Uterus (tissue), 2 donors: ENCODE measurements around the gene STIM2.

Experiments
- POLR2A ChIP-seq, 2 donors: fragments of 450-650 bp; IDR thresholded peaks; one replicate each; pipeline ENCODE4 v1.6.1; 2016; ENCODE audit warnings: antibody characterized with exemption in 2 of 2, mild to moderate bottlenecking in 1 of 2, moderate library complexity in 1 of 2
- TF ChIP-seq, protein P1 (sequence below), 4 experiments: fragments of 200-600 bp in 2 of 4; fragments of 450-650 bp in 2 of 4; sonication (generic) in 2 of 4; IDR thresholded peaks; one replicate each; pipeline ENCODE4 v1.5.1; 2016 to 2019; ENCODE audit warnings: antibody characterized with exemption in 4 of 4, mild to moderate bottlenecking in 2 of 4, moderate library complexity in 1 of 4

DNA sequence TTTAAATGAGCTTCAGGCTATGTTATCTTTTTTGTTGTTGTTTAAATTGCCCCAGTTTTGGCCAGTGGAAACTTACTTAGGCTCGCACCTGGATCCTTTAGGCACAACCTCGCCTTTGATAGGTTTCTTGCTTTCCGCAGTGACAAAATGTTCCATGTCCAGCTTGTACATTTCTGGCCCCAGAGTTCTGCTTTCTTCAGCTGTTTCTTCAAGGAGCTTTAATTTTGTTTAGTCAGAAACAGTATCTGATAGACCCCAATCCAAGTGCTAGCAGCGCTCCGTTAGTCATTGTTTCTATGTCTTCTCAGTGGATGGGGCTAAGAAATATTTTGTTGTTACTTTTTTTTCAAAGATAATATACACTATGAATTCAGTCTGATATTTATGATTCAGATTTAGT, 82.8 kb downstream of the STIM2 start:
- TF ChIP-seq, protein P1, sequence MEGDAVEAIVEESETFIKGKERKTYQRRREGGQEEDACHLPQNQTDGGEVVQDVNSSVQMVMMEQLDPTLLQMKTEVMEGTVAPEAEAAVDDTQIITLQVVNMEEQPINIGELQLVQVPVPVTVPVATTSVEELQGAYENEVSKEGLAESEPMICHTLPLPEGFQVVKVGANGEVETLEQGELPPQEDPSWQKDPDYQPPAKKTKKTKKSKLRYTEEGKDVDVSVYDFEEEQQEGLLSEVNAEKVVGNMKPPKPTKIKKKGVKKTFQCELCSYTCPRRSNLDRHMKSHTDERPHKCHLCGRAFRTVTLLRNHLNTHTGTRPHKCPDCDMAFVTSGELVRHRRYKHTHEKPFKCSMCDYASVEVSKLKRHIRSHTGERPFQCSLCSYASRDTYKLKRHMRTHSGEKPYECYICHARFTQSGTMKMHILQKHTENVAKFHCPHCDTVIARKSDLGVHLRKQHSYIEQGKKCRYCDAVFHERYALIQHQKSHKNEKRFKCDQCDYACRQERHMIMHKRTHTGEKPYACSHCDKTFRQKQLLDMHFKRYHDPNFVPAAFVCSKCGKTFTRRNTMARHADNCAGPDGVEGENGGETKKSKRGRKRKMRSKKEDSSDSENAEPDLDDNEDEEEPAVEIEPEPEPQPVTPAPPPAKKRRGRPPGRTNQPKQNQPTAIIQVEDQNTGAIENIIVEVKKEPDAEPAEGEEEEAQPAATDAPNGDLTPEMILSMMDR (IDR thresholded peaks at IDR 0.05): no peak
- TF ChIP-seq POLR2A (IDR thresholded peaks at IDR 0.05): no peak
